H1 (cell line): ENCODE data around the gene FNDC3A. TPM values are rescaled to one million over a fixed set of nuclear protein-coding genes. Genes with fewer than 3 reads are reported as not detected.
A peak's percentile ranks its signal among the peaks of the same experiment; 100 is the strongest.

Experiments
- CTCF ChIA-PET: fragments of 300-600 bp; sonication (Branson Sonifier 250); formaldehyde crosslinking; loops from one replicate; lab custom pipeline; 2021; ENCODE audit not compliant: partially characterized antibody; lab: Charles Lee
- POLR2A ChIA-PET: fragments of 300-600 bp; sonication (Branson Sonifier 250); formaldehyde crosslinking; loops from one replicate; lab custom pipeline; 2021; ENCODE audit warnings: inconsistent platforms; ENCODE audit not compliant: partially characterized antibody; lab: Charles Lee
- DNase-seq, 2 experiments: peaks; one replicate each; pipeline versions ENCODE4 v3.0.0 to v3.0.0-alpha.2; 2010 to 2022; ENCODE audit warnings: low spot score in 2 of 2, low read depth in 1 of 2, mixed read lengths in 1 of 2
- FAIRE-seq: peaks from 2 replicates; lab custom pipeline; 2011; peaks lifted over from hg19 to GRCh38; lab: Jason Lieb, UNC
- H2AFZ ChIP-seq: 2 replicates; pipeline ENCODE4 v1.8.1; 2012; ENCODE audit warnings: low read length, inconsistent platforms
- H2AK5ac ChIP-seq: 2 replicates; pipeline ENCODE4 v1.6.1; 2013; ENCODE audit warnings: low read depth, low read length
- H2BK120ac ChIP-seq: replicated peaks from 2 replicates; pipeline ENCODE3; 2013; ENCODE audit warnings: low read depth, low read length, inconsistent platforms
- H2BK12ac ChIP-seq: 2 replicates; pipeline ENCODE4 v1.6.1; 2013; ENCODE audit warnings: low read depth, low read length
- H2BK15ac ChIP-seq: 2 replicates; pipeline ENCODE4 v1.6.1; 2013; ENCODE audit warnings: low read length
- H2BK20ac ChIP-seq: 2 replicates; pipeline ENCODE4 v1.6.1; 2013; ENCODE audit warnings: low read length
- H2BK5ac ChIP-seq: 2 replicates; pipeline ENCODE4 v1.6.1; 2013; ENCODE audit warnings: low read depth, low read length
- H3K14ac ChIP-seq: 2 replicates; pipeline ENCODE4 v1.6.1; 2013; ENCODE audit warnings: inconsistent platforms; ENCODE audit not compliant: insufficient read length
- H3K18ac ChIP-seq: 2 replicates; pipeline ENCODE4 v1.6.1; 2013; ENCODE audit warnings: low read length; ENCODE audit errors: extremely low read depth
- H3K23ac ChIP-seq: 2 replicates; pipeline ENCODE4 v1.6.1; 2013; ENCODE audit warnings: inconsistent platforms; ENCODE audit not compliant: insufficient read length
- H3K23me2 ChIP-seq: 2 replicates; pipeline ENCODE4 v1.6.1; 2013; ENCODE audit warnings: low read depth, low read length
- H3K27ac ChIP-seq: 2 replicates; pipeline ENCODE4 v1.6.1; 2011; ENCODE audit warnings: low read depth, low read length, inconsistent platforms
- H3K27me3 ChIP-seq, 4 experiments: replicated peaks in 1 of 4; 1 replicate in 1 of 4; 2 replicates in 3 of 4; pipeline versions ENCODE4 v1.6.1 to v1.8.1; 2011 to 2013; ENCODE audit warnings: low read length in 3 of 4, mild to moderate bottlenecking in 3 of 4, inconsistent platforms in 2 of 4, mixed read lengths in 2 of 4, moderate library complexity in 1 of 4; ENCODE audit not compliant: control insufficient read depth in 3 of 4, insufficient read depth in 3 of 4; ENCODE audit errors: extremely low read depth in 1 of 4
- H3K36me3 ChIP-seq, 4 experiments: 2 replicates each; pipeline versions ENCODE4 v1.6.1 to v1.8.1; 2011 to 2013; ENCODE audit warnings: mild to moderate bottlenecking in 4 of 4, low read length in 3 of 4, moderate library complexity in 2 of 4, control low read depth in 1 of 4, inconsistent platforms in 1 of 4; ENCODE audit not compliant: insufficient read depth in 4 of 4, control insufficient read depth in 2 of 4
- H3K4ac ChIP-seq: replicated peaks from 2 replicates; pipeline ENCODE3; 2013; ENCODE audit warnings: low read length, low read depth, mixed read lengths, inconsistent platforms; ENCODE audit not compliant: insufficient read length
- H3K4me1 ChIP-seq, 4 experiments: replicated peaks in 1 of 4; 1 replicate in 1 of 4; 2 replicates in 3 of 4; pipeline versions ENCODE4 v1.6.1 to v1.8.1; 2011 to 2013; ENCODE audit warnings: low read length in 3 of 4, inconsistent platforms in 2 of 4, mixed read lengths in 1 of 4; ENCODE audit not compliant: insufficient read depth in 4 of 4, control insufficient read depth in 3 of 4
- H3K4me2 ChIP-seq, 2 experiments: 2 replicates each; pipeline versions ENCODE4 v1.6.1 to v1.8.1; 2011 to 2013; ENCODE audit warnings: low read depth in 2 of 2, low read length in 2 of 2, control low read depth in 1 of 2, inconsistent platforms in 1 of 2, mild to moderate bottlenecking in 1 of 2; ENCODE audit not compliant: insufficient read depth in 1 of 2
- H3K4me3 ChIP-seq, 4 experiments: fragments of 200-600, 300-600 bp in 1 of 4; sonication (generic), shearing (Covaris generic), sonication (Bioruptor Twin) in 1 of 4; 2 replicates each; pipeline versions ENCODE4 v1.5.1 to v1.8.1; 2011 to 2016; ENCODE audit warnings: low read length in 4 of 4, low read depth in 3 of 4, control low read depth in 2 of 4, inconsistent platforms in 2 of 4, mild to moderate bottlenecking in 2 of 4, mixed read lengths in 1 of 4, moderate library complexity in 1 of 4; ENCODE audit not compliant: insufficient read depth in 2 of 4; ENCODE audit errors: extremely low read depth in 1 of 4
- H3K56ac ChIP-seq: replicated peaks from 2 replicates; pipeline ENCODE3; 2013; ENCODE audit warnings: low read depth, mild to moderate bottlenecking, mixed read lengths, low read length, inconsistent platforms; ENCODE audit not compliant: insufficient read length
- H3K79me1 ChIP-seq: 2 replicates; pipeline ENCODE4 v1.6.1; 2013; ENCODE audit warnings: low read depth, low read length, control low read depth
- H3K79me2 ChIP-seq, 2 experiments: 2 replicates each; pipeline versions ENCODE4 v1.6.1 to v1.8.1; 2012 to 2013; ENCODE audit warnings: low read length in 2 of 2, mild to moderate bottlenecking in 2 of 2, inconsistent platforms in 1 of 2; ENCODE audit not compliant: insufficient read depth in 2 of 2, control insufficient read depth in 1 of 2
- H3K9ac ChIP-seq, 4 experiments: replicated peaks in 1 of 4; 1 replicate in 1 of 4; 2 replicates in 3 of 4; pipeline versions ENCODE4 v1.6.1 to v1.8.1; 2011 to 2013; ENCODE audit warnings: low read depth in 3 of 4, low read length in 3 of 4, control low read depth in 2 of 4, mild to moderate bottlenecking in 2 of 4, moderate library complexity in 2 of 4, inconsistent platforms in 1 of 4; ENCODE audit errors: extremely low read depth in 1 of 4
- H3K9me3 ChIP-seq, 2 experiments: 2 replicates each; pipeline versions ENCODE4 v1.6.1 to v1.8.1; 2012 to 2013; ENCODE audit warnings: mild to moderate bottlenecking in 2 of 2, moderate library complexity in 2 of 2, control low read depth in 1 of 2, inconsistent platforms in 1 of 2, low read depth in 1 of 2, low read length in 1 of 2, mixed read lengths in 1 of 2; ENCODE audit not compliant: insufficient read depth in 2 of 2
- H4K20me1 ChIP-seq, 2 experiments: replicated peaks in 1 of 2; 2 replicates each; pipeline versions ENCODE3 to v1.8.1; 2011 to 2013; ENCODE audit warnings: inconsistent platforms in 2 of 2, low read length in 2 of 2, mild to moderate bottlenecking in 1 of 2; ENCODE audit not compliant: insufficient read depth in 2 of 2, control insufficient read depth in 1 of 2
- H4K5ac ChIP-seq: 2 replicates; pipeline ENCODE4 v1.6.1; 2013; ENCODE audit warnings: low read length, low read depth, mixed read lengths, inconsistent platforms; ENCODE audit not compliant: insufficient read length
- H4K8ac ChIP-seq: 2 replicates; pipeline ENCODE4 v1.8.0; 2013; ENCODE audit warnings: mild to moderate bottlenecking, moderate library complexity, low read length, inconsistent platforms; ENCODE audit not compliant: insufficient read depth; ENCODE audit errors: extremely low read depth
- H4K91ac ChIP-seq: replicated peaks from 2 replicates; pipeline ENCODE3; 2013; ENCODE audit warnings: low read length, mixed read lengths, inconsistent platforms; ENCODE audit not compliant: insufficient read length
- BACH1 ChIP-seq: IDR thresholded peaks from 2 replicates; pipeline ENCODE4 v1.6.1; 2012; ENCODE audit warnings: low read length, improper control_type of control experiment
- CREB1 ChIP-seq: IDR thresholded peaks from 2 replicates; pipeline ENCODE4 v1.6.1; 2012; ENCODE audit warnings: inconsistent platforms
- KDM4A ChIP-seq: IDR thresholded peaks from one replicate; pipeline ENCODE4 v1.7.1; 2012; ENCODE audit warnings: low read depth, mild to moderate bottlenecking, moderate library complexity, low read length, inconsistent platforms; ENCODE audit not compliant: severe bottlenecking
- POLR2AphosphoS5 ChIP-seq: IDR thresholded peaks from 2 replicates; pipeline ENCODE4 v1.6.1; 2011; ENCODE audit warnings: low read depth, low read length
- RAD21 ChIP-seq, 2 experiments: IDR thresholded peaks in 1 of 2; conservative IDR thresholded peaks in 1 of 2; 2 replicates each; pipeline ENCODE4 v1.6.1; 2011; ENCODE audit warnings: low read depth in 2 of 2, low read length in 2 of 2, improper control_type of control experiment in 1 of 2, inconsistent platforms in 1 of 2, mild to moderate bottlenecking in 1 of 2, moderate library complexity in 1 of 2
- RNF2 ChIP-seq: fragments of 200-900, 300-1000 bp; sonication (generic); IDR thresholded peaks from 2 replicates; pipeline ENCODE4 v1.7.1; 2016; ENCODE audit warnings: borderline replicate concordance, low read depth, mild to moderate bottlenecking, antibody characterized with exemption, low read length; ENCODE audit not compliant: poor library complexity, severe bottlenecking; ENCODE audit errors: missing control alignments
- SIN3A ChIP-seq, 2 experiments: IDR thresholded peaks in 1 of 2; conservative IDR thresholded peaks in 1 of 2; 2 replicates each; pipeline ENCODE4 v1.6.1; 2011 to 2012; ENCODE audit warnings: low read length in 2 of 2, improper control_type of control experiment in 1 of 2, low read depth in 1 of 2, mild to moderate bottlenecking in 1 of 2
- SRF ChIP-seq: IDR thresholded peaks from 2 replicates; pipeline ENCODE4 v1.6.1; 2011; ENCODE audit warnings: mild to moderate bottlenecking, low read depth, low read length, moderate library complexity
- SUZ12 ChIP-seq: fragments of 200-600 bp; sonication (generic); IDR thresholded peaks from 2 replicates; pipeline ENCODE4 v1.6.1; 2012; ENCODE audit warnings: mild to moderate bottlenecking, inconsistent platforms, low read length, moderate library complexity, mixed read lengths
- WGBS, 2 experiments: shearing (Covaris generic) in 1 of 2; methylation state at CpG; one replicate each; pipeline versions ENCODE4 v1.1.6 to v1.1.7; 2013 to 2015; ENCODE audit warnings: low lambda C conversion rate in 2 of 2, mixed read lengths in 2 of 2, inconsistent platforms in 1 of 2, low coverage in 1 of 2, missing lambda C conversion rate in 1 of 2; ENCODE audit not compliant: insufficient replicate concordance in 2 of 2, insufficient coverage in 1 of 2, insufficient read length in 1 of 2; ENCODE audit errors: extremely low coverage in 1 of 2, missing lambda C conversion rate in 1 of 2; 5-methylcytosine and 5-hydroxymethylcytosine counted together
- polyA plus RNA-seq, 7 experiments: library from polyadenylated mRNA; depleted of rRNA in 3 of 7; stranded (reverse) in 5 of 7; unstranded in 2 of 7; fragments of >200 nt in 5 of 7; fragments of 200-250 nt in 2 of 7; gene quantifications; 1 replicate in 5 of 7; 2 replicates in 1 of 7; 4 replicates in 1 of 7; pipeline versions ENCODE4 v1.2.1 to v1.2.3, GENCODE V29; 2011 to 2013; ENCODE audit warnings: missing spikeins in 2 of 7, mixed read lengths in 2 of 7
- total RNA-seq: library from RNA; stranded (reverse); fragmentation: NEBNext Ultra II Directional; extraction: Animal tissue kit (Norgen Biotek cat#: 25700); gene quantifications from 2 replicates; pipeline ENCODE4 v1.2.1, GENCODE V29; 2021
- TF ChIP-seq, protein P1 (sequence below): IDR thresholded peaks from 2 replicates; pipeline ENCODE4 v1.6.1; 2011; ENCODE audit warnings: low read depth, mild to moderate bottlenecking, low read length; ENCODE audit not compliant: insufficient read depth

FNDC3A gene
- total and polyA plus RNA-seq, 2 of the 8 experiments (the other 6 are each of a cell fraction or from before 2014, with no cell fraction given), result 14.6 to 26.0 TPM

DNA sequence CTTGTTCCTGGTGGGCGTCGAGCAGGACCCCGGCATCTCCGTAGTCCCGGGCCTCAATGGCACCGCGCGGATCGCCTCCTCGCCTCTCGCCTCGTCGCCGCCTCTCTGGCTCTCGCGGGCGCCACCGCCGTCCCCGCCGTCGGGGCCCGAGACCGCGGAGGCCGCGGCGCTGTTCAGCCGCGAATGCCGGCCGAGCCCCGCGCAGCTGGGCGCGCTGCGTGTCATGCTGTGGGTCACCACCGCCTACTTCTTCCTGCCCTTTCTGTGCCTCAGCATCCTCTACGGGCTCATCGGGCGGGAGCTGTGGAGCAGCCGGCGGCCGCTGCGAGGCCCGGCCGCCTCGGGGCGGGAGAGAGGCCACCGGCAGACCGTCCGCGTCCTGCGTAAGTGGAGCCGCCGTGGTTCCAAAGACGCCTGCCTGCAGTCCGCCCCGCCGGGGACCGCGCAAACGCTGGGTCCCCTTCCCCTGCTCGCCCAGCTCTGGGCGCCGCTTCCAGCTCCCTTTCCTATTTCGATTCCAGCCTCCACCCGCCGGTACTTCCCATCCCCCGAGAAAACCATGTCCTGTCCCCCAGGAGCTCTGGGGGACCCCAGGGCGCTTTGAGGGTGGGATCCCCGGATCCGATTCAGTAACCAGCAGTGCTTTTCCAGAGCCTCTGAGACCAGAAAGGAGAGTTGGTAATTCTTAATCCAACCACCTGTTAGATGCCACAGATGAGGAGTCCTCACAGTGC, 245.3 kb downstream of the FNDC3A start:
- Histone ChIP-seq H3K79me1 (no peaks in the 10 kb centered on the region), H3K36me3 (peaks cover 0 to 4% (median 0%) of the 10 kb centered on the region in 4 experiments; a peak in 1 of 8 replicates), H4K8ac (peak overlapping the region; percentile 82), H2BK120ac (no peak overlapping the region), H3K23ac (no peak overlapping the region), H3K9ac (no peak overlapping the region), H2BK20ac (no peak overlapping the region), H3K14ac (no peak overlapping the region), H3K79me2 (no peaks in the 10 kb centered on the region), H4K91ac (no peak overlapping the region), H4K5ac (no peak overlapping the region), H2BK5ac (no peak overlapping the region), H3K4ac (no peak overlapping the region), H4K20me1 (peaks cover 0 to 2% of the 10 kb centered on the region in 2 experiments), H3K23me2 (peaks cover 20% of the 10 kb centered on the region), H2AFZ (peak overlapping the region; percentile 97; the same call in 1 of the 2 replicates), H2AK5ac (no peak overlapping the region), H3K56ac (no peak overlapping the region), H2BK15ac (no peak overlapping the region), H3K4me2 (peak overlapping the region; percentile 77 to 80), H2BK12ac (no peak overlapping the region), H3K4me1 (peaks cover 0 to 15% (median 8%) of the 10 kb centered on the region in 4 experiments; a peak in 6 of 7 replicates), H3K4me3 (peak overlapping the region; percentile 34 to 61 (median 38)), H3K9me3 (no peaks in the 10 kb centered on the region), H3K27ac (no peak overlapping the region), H3K18ac (no peak overlapping the region), H3K27me3 (peaks cover 49 to 79% (median 73%) of the 10 kb centered on the region in 4 experiments)
- FAIRE-seq, result no peak
- 8% methylated on average over 69 of the region's 73 CpGs; no CpG with 5 or more reads in 1 of the 2 experiments for WGBS, 2 experiments
- ChIA-PET CTCF (interaction anchor here (0.8 to 1.3 kb wide), 4 partner anchors 10 to 80 kb away, joined by 3 to 5 read pairs (median 3); no protein-coding TSS in a partner anchor), POLR2A (interaction anchor here (0.7 kb wide), 1 partner anchor 10 kb away, joined by 3 read pairs; no protein-coding TSS in a partner anchor)
- peak in 1 of 2 experiments; percentile 73 for DNase-seq
- TF ChIP-seq SRF (no peak), KDM4A (peak; percentile 65), RAD21 (IDR thresholded peaks at IDR 0.05 in 1 of 2, conservative IDR thresholded peaks at IDR 0.05 in 1 of 2; ENCODE audit: low read depth in 2 of 2, low read length in 2 of 2) (no peak), BACH1 (no peak), RNF2 (peak; percentile 22), POLR2AphosphoS5 (no peak), CREB1 (no peak), SUZ12 (peak; percentile 98), SIN3A (conservative IDR thresholded peaks at IDR 0.05 in 1 of 2, IDR thresholded peaks at IDR 0.05 in 1 of 2; ENCODE audit: low read depth in 1 of 2, low read length in 2 of 2) (no peak)
- TF ChIP-seq, protein P1, sequence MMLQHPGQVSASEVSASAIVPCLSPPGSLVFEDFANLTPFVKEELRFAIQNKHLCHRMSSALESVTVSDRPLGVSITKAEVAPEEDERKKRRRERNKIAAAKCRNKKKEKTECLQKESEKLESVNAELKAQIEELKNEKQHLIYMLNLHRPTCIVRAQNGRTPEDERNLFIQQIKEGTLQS, result no peak
